NCI-H69 (cell line): ENCODE data around the gene COL18A1.
"Not testable (repeated sequence)": the region's sequence is repeated elsewhere in the genome, so short reads cannot be mapped to it uniquely, and the experiment has no call there.

Experiments
- DNase-seq: peaks from one replicate; lab custom pipeline; 2025; lab: John Stamatoyannopoulos, UW

The COL18A1 gene

DNA sequence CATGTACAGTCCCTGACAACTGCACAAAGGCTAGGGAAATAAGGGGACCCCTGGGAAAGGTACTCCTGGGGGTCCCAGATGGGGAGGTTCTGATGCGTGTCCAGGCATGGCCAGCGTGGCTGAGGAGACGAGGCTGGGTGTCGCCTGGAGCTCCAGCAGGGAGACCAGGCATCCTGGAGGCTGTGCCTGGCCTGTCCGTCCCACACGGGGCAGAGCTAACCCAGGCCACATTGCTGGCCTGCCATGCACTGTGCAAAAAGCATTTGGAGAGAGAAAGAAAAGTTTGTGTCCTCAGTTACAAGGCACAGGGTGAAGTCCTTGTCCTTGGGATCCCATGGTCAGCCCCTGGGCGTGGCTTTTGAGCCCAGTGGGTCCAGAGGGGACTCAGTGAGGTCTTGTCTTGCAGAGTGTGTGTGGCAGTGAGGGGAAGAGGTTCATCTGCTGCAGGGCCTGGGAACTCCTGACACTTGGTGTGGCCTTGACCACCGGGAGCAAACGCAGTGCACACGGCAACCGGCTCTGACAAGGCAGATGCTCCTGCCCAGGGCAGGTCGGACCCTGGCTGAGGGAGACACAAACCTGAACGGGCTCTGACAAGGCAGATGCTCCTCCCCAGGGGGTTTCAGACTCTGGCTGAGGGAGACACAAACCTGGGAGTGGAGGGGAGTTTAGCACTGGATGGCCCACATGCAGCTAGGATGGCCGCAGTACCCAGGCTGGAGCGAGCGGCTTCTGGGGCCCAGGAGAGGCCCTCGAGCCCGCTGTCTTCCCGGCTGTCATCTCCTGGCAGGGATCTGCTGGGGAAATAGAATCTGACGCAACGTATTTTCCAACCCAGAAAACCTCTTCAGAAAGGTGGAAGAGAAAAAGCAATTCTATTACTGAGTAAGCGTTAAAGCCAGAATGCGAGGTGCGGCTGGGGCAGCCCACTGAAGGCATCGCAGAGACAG lies 37.3 kb upstream of the COL18A1 start:
- no peak for DNase-seq

- DNase-seq: not testable (repeated sequence)
Observed at GRCh38 chr21:45369018-45369417, 35.9 kb upstream of the COL18A1 start.

DNA sequence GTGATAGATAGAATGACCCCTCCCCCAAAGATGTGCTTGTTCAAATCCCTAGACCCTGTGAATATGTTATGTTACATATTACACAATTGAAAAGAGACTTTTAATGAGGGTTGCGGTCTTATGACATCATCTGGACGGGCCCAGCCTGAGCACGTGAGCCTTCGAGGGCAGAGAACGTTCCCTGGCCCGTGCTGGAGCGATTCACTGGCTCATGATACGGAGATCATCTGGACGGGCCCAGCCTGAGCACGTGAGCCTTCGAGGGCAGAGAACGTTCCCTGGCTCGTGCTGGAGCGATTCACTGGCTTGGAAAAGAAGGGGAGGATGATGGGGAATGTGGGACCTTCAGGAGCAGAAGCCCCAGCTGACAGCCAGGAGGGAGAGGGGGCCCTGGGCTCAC lies 34.4 kb upstream of the COL18A1 start:
- no peak for DNase-seq

GRCh38 chr21:45371081-45371480 lies 33.9 kb upstream of the COL18A1 start:
- no peak for DNase-seq

DNA sequence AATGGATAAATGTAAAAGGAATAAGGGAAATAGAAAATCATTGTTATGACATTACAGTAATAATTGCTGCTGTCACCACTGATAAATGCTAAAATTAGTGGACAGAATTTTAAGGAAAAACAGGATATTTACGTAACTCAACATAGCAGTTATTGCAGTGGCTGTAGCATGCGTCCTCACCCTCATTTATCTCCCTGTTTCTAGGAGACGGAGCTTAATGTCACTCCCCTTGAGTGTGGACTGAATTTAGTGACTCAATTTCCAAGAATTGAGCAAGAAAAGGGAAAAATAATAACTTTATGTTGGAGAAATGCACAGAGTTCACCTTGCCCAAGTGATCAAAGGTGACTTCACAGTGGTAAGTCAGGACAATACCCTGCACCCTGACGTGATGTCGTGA lies 33.3 kb upstream of the COL18A1 start:
- no peak for DNase-seq

DNA sequence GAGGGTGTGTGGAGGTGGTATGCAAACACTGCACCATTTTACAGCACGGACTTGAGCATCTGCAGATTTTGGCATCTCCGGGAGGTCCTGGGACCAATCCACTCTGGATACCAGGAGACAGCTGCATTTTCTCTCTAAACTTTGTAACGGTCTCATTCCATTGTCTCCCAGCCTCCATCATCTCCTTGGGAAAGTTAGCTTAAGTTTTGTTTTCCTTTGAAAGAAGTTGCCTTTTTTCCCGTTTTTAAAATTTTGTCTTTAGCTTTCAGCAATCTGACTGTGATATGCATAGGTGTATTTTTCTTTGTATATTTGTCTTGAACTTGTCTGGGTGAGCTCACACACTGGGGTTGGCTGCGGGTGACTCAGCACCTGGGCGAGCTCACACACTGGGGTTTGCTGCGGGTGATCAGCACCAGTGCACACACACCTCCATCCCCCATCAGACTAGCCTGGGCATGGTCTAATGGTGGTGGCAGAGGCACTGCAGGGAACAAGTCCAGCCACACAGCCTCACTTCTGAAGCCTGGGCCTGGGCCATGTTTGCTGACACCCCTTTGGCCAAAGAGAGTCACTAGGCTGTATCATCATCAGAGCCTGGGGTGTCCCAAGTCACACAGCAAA lies 32.1 kb upstream of the COL18A1 start:
- DNase-seq: no peak

GRCh38 chr21:45373991-45374816 lies 30.8 kb upstream of the COL18A1 start:
- DNase-seq: no peak

DNA sequence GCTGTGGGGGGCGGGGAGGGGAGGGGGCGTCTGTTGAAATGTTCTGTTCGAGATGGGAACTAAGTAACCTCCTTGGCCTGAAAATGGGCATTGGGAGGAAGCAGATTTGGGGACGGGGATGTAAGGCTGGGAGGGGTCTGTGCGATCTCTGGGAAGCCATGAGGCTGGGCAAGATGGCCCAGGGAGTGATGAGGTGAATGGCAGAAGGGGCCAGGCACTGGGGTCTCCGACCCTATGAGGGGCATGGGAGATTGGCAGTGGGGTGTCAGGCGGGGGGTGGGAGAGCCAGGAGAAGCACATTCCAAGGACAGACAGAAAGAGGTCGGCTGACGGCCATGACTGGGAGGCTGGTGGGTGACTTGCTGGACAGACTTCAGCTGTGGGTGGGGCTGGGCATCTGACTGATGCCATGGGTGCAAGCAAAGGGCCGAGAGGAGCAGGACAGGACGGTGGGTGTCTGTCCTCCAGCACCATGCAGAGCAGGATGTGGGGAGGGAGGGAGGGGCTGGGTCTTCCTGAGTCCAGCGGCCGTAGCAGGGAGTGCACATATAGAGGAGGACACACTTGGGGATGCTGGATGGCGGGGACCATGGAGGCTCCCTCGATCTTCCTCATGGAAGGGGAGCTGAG lies 30.0 kb upstream of the COL18A1 start:
- DNase-seq: no peak

DNA sequence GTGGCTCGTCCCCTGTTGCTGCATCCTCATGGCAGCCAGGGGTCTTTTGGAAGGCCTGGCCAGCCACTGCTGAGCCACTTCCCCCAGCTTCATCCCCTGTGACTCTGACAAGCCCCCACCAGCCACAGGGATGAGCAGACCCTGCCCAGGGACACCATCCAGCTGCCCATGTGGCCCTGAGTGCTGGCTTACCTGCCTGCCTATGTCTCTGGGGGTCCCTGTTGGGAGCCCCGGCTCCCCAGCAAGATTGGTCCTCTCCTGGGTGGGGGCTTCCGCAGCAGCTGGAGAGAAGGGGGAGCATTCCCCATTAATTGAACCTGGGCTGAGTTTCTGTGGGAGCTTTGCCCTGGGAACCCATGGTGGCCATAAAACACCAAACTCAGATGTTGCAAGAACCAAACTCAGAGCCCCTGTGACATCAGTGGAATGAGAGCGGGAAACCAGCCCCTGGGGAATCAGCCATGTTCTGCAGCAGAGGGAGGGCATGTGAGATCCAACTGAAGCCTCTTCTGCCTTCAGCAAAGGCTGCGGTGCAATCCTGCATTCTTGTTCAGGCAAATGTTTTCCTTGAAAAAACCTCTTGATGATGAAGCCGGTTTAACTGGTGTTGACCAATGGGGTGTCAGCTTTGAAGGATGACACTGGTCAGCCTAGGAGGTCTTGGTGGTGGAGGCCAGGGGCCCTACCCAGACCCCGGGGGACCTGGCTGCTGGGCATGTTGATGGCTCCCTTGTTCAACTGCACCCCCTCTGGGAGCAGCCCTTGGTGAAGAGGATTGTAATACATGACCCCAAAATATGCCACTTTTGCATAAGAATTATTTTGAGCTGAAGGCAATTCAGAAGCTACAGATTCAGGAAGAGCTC lies 28.3 kb upstream of the COL18A1 start:
- no peak for DNase-seq

GRCh38 chr21:45377325-45377709 lies 27.6 kb upstream of the COL18A1 start:
- no peak for DNase-seq

DNA sequence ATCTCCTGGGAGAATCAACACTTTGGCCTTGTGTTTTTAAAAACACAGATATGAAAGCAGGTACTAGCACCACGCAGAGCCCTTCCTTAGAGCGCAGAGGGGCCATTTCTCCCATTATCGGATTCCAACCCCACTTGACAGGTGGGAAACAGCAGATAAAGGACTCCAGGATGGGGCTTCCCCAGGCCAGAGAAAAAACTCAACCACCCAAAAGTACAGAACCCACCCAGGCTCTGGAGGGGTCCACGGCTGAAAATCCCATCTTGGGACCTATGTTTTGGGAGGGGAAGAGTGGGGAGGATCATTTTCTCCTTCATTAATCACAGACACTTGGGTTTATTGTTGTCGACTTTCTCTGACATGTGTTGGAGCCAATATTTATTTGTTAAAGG lies 27.1 kb upstream of the COL18A1 start:
- no peak for DNase-seq

- DNase-seq: no peak
Observed at GRCh38 chr21:45378258-45378966, 26.6 kb upstream of the COL18A1 start.

GRCh38 chr21:45379171-45379900 lies 25.6 kb upstream of the COL18A1 start:
- DNase-seq: no peak

GRCh38 chr21:45379901-45380330 lies 25.0 kb upstream of the COL18A1 start:
- DNase-seq: no peak

DNA sequence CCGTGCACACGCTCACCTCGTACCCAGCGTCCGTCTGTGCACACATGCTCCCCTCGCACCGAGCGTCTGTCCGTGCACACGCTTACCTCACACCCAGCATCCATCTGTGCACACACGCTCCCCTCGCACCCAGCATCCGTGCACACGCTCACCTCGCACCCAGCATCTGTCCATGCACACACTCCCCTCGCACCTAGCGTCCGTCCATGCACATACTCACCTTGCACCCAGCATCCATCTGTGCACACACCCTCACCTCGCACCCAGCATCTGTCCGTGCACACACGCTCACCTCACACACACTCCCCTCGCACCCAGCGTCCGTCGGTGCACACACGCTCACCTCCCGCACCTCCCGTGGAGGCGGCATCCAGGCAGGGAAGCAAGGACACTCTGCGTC lies 24.4 kb upstream of the COL18A1 start:
- DNase-seq: no peak

GRCh38 chr21:45381036-45381787 lies 23.8 kb upstream of the COL18A1 start:
- no peak for DNase-seq

GRCh38 chr21:45381865-45382696 lies 22.9 kb upstream of the COL18A1 start:
- DNase-seq: no peak

GRCh38 chr21:45382697-45382997 lies 22.3 kb upstream of the COL18A1 start:
- DNase-seq: no peak
